ENCODE results near the gene TSPAN9.
A peak's percentile ranks its signal among the peaks of the same experiment; 100 is the strongest.

TSPAN9 gene

DNA sequence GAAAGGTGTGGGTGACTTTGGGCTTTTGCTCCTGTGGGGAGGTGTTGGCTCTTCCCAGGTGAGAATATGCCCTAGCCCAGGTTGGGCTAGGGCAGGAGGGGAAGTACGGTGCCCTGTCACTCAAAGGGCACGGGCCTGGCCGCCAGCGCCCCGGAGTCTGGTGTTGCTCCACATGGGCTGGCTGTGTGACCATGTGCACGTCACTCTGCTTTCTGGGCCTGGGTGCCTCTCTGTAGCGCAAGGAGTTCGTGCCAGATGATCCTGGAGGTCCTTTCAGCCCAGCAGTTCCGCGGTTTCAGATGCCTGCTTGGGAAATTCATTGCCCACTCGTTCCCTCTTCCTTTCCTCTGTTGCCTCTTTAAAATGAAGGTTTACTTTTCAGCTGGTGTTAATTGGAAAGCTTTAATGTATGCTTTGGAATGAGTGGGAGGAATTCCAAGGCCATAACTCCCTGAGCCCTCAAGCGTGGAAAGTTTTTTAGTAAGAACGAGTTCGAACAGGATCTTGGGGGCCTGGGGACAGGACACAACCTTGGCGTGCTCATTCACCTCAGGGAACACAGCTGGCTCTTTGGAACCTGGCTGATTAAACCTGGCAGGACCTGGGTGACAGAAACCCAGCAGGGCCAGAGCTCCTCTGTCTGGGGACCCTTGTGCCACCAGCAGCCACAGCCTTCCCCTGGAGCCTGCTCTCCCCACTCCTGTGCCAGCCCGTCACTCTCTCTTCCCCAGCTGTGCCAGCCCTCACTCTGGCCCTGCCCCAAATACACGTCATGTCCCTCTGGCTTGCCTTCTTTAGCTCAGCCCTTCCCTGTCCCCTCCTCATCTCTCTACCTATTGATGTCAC is 42.8 kb downstream of the TSPAN9 start:
- in situ Hi-C loops (cut with HindIII; ENCODE audit: low pct_ligation_motif_present, low sequenced_read_pairs): no loop called here
- Histone ChIP-seq H3K27ac (no peak overlapping the region), H3K27me3 (replicated peaks) (no peaks in the 10 kb centered on the region), H3K36me3 (replicated peaks) (no peaks in the 10 kb centered on the region), H3K4me3 (ENCODE audit: low read depth, low read length) (no peak overlapping the region)
- TF ChIP-seq, protein P1, sequence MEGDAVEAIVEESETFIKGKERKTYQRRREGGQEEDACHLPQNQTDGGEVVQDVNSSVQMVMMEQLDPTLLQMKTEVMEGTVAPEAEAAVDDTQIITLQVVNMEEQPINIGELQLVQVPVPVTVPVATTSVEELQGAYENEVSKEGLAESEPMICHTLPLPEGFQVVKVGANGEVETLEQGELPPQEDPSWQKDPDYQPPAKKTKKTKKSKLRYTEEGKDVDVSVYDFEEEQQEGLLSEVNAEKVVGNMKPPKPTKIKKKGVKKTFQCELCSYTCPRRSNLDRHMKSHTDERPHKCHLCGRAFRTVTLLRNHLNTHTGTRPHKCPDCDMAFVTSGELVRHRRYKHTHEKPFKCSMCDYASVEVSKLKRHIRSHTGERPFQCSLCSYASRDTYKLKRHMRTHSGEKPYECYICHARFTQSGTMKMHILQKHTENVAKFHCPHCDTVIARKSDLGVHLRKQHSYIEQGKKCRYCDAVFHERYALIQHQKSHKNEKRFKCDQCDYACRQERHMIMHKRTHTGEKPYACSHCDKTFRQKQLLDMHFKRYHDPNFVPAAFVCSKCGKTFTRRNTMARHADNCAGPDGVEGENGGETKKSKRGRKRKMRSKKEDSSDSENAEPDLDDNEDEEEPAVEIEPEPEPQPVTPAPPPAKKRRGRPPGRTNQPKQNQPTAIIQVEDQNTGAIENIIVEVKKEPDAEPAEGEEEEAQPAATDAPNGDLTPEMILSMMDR (IDR thresholded peaks at IDR 0.05; ENCODE audit: low read depth, low read length, missing control alignments): no peak
- DNase-seq: no peak

DNA sequence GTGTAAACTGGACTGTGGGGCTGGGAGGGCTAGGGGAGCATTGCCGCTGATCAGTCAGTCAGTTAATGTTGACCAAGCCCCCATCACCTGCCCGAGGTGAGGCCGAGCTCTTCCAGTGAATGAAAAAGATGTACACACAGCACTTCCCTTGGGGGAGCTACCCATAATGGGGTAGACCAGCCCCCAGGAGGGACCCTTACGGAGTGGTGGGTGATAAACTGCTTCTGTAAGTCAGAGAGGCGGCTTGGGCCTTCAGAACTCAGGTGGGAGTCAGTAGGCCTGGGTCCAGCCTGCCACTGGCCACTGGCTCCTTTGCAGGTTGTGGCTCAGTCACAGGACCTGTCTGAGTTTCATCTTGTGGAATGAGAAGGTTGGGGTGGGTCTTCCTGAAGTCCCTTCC is 43.5 kb downstream of the TSPAN9 start:
- no peaks in the 10 kb centered on the region for H3K36me3 ChIP-seq (replicated peaks)
- H3K27me3 ChIP-seq (replicated peaks): no peaks in the 10 kb centered on the region
- H3K27ac ChIP-seq: no peak overlapping the region
- TF ChIP-seq, protein P1 (IDR thresholded peaks at IDR 0.05; ENCODE audit: low read depth, low read length, missing control alignments): no peak
- DNase-seq: no peak
- no peak overlapping the region for H3K4me3 ChIP-seq (ENCODE audit: low read depth, low read length)
- in situ Hi-C loops (cut with HindIII; ENCODE audit: low pct_ligation_motif_present, low sequenced_read_pairs): no loop called here

DNA sequence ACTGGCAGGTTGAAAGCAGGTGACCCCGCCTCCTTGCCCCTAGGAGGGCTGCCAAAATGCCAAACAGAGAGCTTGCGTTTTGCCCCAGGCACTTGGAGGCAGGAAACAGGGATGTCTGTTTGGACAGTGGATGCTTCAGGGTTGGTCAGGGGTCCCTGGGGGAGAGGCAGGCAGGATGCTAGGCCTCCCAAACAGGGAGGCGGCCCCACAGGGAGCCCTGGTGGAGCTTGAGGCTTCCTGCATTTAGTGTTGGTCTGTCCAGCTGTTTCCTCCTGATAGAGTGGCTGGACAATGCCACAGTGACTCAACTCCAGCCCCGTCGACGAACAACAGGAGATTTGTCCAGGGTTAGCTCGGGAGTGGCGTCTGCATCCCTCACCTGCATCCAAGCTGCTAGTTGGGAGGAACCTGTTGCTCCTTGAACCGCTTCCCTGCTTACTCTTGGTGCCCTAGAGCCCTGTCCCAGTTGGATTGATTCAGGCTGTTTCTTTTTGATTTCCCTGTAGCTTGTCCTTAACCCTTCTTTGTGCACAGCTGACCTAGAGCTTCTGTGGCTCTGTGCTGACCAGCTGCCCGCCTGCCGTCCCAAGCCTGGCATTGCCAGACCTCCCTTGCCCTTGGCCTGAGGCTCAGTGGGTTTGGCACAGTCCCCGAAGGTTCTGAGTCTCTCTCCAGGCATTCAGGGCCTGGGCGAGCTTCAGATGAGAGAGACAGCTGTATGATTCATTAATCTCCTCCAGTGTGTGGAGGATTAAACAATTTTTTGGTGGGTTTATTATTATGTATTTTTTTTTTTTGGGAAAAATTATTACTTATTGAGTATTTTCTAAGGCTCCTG is 45.9 kb downstream of the TSPAN9 start:
- H3K36me3 ChIP-seq (replicated peaks): no peaks in the 10 kb centered on the region
- DNase-seq: peak; percentile 69
- H3K27me3 ChIP-seq (replicated peaks): no peaks in the 10 kb centered on the region
- TF ChIP-seq, protein P1 (IDR thresholded peaks at IDR 0.05; ENCODE audit: low read depth, low read length, missing control alignments): peak; percentile 67
- in situ Hi-C loops (cut with HindIII; ENCODE audit: low pct_ligation_motif_present, low sequenced_read_pairs): no loop called here
- no peak overlapping the region for H3K4me3 ChIP-seq (ENCODE audit: low read depth, low read length)
- H3K27ac ChIP-seq: peak overlapping the region; percentile 62

DNA sequence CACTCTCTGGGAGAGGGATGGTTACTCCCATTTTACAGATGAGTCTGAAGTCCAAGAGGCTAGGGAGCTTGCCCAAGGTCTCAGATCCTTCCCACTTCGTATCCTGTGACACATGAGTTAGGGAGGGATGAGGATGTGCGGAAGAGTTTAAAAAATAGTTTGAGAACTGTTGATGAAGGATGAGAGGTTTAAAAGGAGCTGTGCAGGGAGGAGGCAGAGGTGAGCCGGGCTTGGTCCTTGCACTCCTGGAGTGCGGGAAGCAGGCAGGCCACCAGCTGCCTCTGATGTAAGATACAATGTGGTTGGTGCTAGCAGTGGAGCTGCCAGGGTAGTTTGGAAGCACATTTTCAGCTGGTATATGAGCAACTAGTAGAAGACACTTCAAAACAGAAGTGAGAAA is 46.5 kb downstream of the TSPAN9 start:
- no peak for DNase-seq
- Histone ChIP-seq H3K27ac (no peak overlapping the region), H3K36me3 (replicated peaks) (no peaks in the 10 kb centered on the region), H3K27me3 (replicated peaks) (no peaks in the 10 kb centered on the region), H3K4me3 (ENCODE audit: low read depth, low read length) (no peak overlapping the region)
- in situ Hi-C loops (cut with HindIII; ENCODE audit: low pct_ligation_motif_present, low sequenced_read_pairs): no loop called here
- TF ChIP-seq, protein P1 (IDR thresholded peaks at IDR 0.05; ENCODE audit: low read depth, low read length, missing control alignments): no peak

DNA sequence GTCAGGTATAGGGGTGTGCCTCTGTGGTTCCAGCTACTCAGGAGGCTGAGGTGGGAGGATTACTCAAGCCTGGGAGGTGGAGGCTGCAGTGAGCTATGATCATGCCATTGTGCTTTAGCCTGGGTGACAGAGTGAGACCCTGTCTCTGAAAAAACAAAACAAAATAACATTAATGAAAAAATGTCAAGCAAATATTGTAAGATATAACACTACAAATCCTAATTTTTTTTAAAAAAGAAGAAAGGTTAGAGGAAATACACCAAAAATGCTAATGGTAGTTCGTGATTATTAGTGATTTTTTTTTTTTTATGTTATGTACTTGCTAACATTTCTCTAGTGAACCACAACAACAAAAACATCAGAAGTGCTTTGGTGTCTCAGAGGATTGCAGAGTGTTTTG is 47.7 kb downstream of the TSPAN9 start:
- Histone ChIP-seq H3K27me3 (replicated peaks) (no peaks in the 10 kb centered on the region), H3K36me3 (replicated peaks) (no peaks in the 10 kb centered on the region), H3K27ac (no peak overlapping the region), H3K4me3 (ENCODE audit: low read depth, low read length) (no peak overlapping the region)
- in situ Hi-C loops (cut with HindIII; ENCODE audit: low pct_ligation_motif_present, low sequenced_read_pairs): loop anchor here (25.0 kb wide), 1 partner anchor 162 kb away; no protein-coding TSS in a partner anchor
- DNase-seq: no peak
- TF ChIP-seq, protein P1 (IDR thresholded peaks at IDR 0.05; ENCODE audit: low read depth, low read length, missing control alignments): no peak

Data from brain microvascular endothelial cell (primary cell).